Measurements from ENCODE around the gene CD44. TPM values are rescaled to one million over a fixed set of nuclear protein-coding genes. Genes with fewer than 3 reads are reported as not detected.

The CD44 gene
- total RNA-seq, 1 experiment from 2014 or later = 6.1 TPM

DNA sequence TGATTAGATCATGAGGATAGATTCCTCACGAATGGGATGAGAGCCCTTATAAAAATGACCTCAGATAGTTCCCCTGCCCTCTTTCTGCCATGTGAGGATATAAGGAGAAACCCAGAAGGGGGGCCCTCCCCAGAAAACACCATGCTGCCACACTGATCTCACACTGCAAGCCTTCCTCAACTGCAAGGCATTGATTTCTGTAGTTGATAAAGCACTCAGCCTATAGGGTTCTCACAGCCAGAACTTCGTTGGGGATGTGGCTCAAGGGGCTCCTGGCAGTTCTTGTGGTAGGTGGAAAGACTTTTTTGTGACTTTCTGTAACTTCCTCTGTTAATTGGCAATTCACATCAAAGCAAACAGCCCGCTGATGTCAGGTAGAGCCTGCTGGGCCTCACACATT is 108.9 kb downstream of the CD44 start:
- Histone ChIP-seq H3K4ac (ENCODE audit: low read depth, low read length) (no peak overlapping the region), H3K27ac (ENCODE audit: insufficient read length, low read depth, low read length) (no peak overlapping the region)

More for the DNA sequence above, 108.9 kb downstream of the CD44 start:
- H3K4me1 ChIP-seq (ENCODE audit: insufficient read depth, low read length) = no peaks in the 10 kb centered on the region
- H3K27me3 ChIP-seq (ENCODE audit: insufficient read depth, low read length) = no peaks in the 10 kb centered on the region
- H3K79me2 ChIP-seq (ENCODE audit: insufficient read depth, low read length) = no peaks in the 10 kb centered on the region
- H3K18ac ChIP-seq (ENCODE audit: insufficient read length, low read depth, low read length) = no peak overlapping the region
- no peaks in the 10 kb centered on the region for H3K4me1 Mint-ChIP-seq
- H3K56ac ChIP-seq (ENCODE audit: insufficient read length, low read depth, low read length) = no peak overlapping the region
- no peak overlapping the region for H3K27ac Mint-ChIP-seq
- no peaks in the 10 kb centered on the region for H3K9me3 Mint-ChIP-seq
- no peak overlapping the region for H3K9ac ChIP-seq (ENCODE audit: extremely low read depth, insufficient read length, low read length)
- no peak overlapping the region for H2AFZ ChIP-seq (ENCODE audit: low read length)
- H2BK5ac ChIP-seq (ENCODE audit: insufficient read length, low read length) = no peak overlapping the region
- no peaks in the 10 kb centered on the region for H3K79me1 ChIP-seq (ENCODE audit: insufficient read depth, low read depth, low read length, poor library complexity, severe bottlenecking)
- H4K91ac ChIP-seq (ENCODE audit: insufficient read length, low read depth, low read length) = no peak overlapping the region
- H3K14ac ChIP-seq (ENCODE audit: insufficient read depth, low read length) = no peak overlapping the region
- no peak overlapping the region for H3K4me3 Mint-ChIP-seq
- H3K9me3 ChIP-seq (ENCODE audit: control insufficient read depth, low read depth, low read length) = no peaks in the 10 kb centered on the region
- no peak overlapping the region for H2BK20ac ChIP-seq (ENCODE audit: low read depth, low read length, poor library complexity, severe bottlenecking)
- no peak overlapping the region for H4K5ac ChIP-seq (ENCODE audit: insufficient read length, low read depth, low read length)
- WGBS (ENCODE audit: extremely low coverage, insufficient read length, low lambda C conversion rate) = no CpG with 5 or more reads among the region's 3 CpGs
- no peak overlapping the region for H2BK15ac ChIP-seq (ENCODE audit: low read depth, low read length)
- H4K20me1 ChIP-seq (ENCODE audit: control insufficient read depth, insufficient read depth, insufficient read length) = no peaks in the 10 kb centered on the region
- TF ChIP-seq, protein P1, sequence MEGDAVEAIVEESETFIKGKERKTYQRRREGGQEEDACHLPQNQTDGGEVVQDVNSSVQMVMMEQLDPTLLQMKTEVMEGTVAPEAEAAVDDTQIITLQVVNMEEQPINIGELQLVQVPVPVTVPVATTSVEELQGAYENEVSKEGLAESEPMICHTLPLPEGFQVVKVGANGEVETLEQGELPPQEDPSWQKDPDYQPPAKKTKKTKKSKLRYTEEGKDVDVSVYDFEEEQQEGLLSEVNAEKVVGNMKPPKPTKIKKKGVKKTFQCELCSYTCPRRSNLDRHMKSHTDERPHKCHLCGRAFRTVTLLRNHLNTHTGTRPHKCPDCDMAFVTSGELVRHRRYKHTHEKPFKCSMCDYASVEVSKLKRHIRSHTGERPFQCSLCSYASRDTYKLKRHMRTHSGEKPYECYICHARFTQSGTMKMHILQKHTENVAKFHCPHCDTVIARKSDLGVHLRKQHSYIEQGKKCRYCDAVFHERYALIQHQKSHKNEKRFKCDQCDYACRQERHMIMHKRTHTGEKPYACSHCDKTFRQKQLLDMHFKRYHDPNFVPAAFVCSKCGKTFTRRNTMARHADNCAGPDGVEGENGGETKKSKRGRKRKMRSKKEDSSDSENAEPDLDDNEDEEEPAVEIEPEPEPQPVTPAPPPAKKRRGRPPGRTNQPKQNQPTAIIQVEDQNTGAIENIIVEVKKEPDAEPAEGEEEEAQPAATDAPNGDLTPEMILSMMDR (conservative IDR thresholded peaks at IDR 0.05) = no peak
- H2AK5ac ChIP-seq (ENCODE audit: insufficient read length, low read length) = no peak overlapping the region
- no peaks in the 10 kb centered on the region for H3K23me2 ChIP-seq (ENCODE audit: insufficient read length, low read depth, low read length, poor library complexity, severe bottlenecking)
- no peak overlapping the region for H3K23ac ChIP-seq (ENCODE audit: insufficient read length, low read depth, low read length)
- H3T11ph ChIP-seq (ENCODE audit: low read length) = no peak overlapping the region
- no peak overlapping the region for H3K4me2 ChIP-seq (ENCODE audit: insufficient read depth, insufficient read length, low read length)
- H3K36me3 Mint-ChIP-seq (ENCODE audit: insufficient read depth in 1 of 3, low read depth in 3 of 3) = no peaks in the 10 kb centered on the region
- no peaks in the 10 kb centered on the region for H3K27me3 Mint-ChIP-seq (ENCODE audit: low read depth)
- DNase-seq = no peak
- no peak overlapping the region for H2BK120ac ChIP-seq (ENCODE audit: low read depth, low read length, poor library complexity, severe bottlenecking)
- no peak overlapping the region for H4K8ac ChIP-seq (replicated peaks; ENCODE audit: insufficient read length, low read depth, low read length)
- H2BK12ac ChIP-seq (ENCODE audit: insufficient read length, low read depth, low read length) = no peak overlapping the region
